Cardiac fibroblast (primary cell): ENCODE measurements around the gene PRRX1.
A peak's percentile ranks its signal among the peaks of the same experiment; 100 is the strongest.

Source experiments
- DNase-seq, 2 donors: peaks; one replicate each; pipeline versions ENCODE4 v3.0.0 to v3.0.0-alpha.2; 2010; ENCODE audit warnings: low read depth in 2 of 2
- H3K4me3 ChIP-seq, 2 donors: replicated peaks in 1 of 2; 1 replicate in 1 of 2; 2 replicates in 1 of 2; pipeline ENCODE4 v1.5.1; 2011; ENCODE audit warnings: low read depth in 2 of 2, low read length in 2 of 2, mild to moderate bottlenecking in 2 of 2, moderate library complexity in 1 of 2
- TF ChIP-seq, protein P1 (sequence below): IDR thresholded peaks from one replicate; pipeline ENCODE4 v1.5.1; 2011; ENCODE audit warnings: low read depth, mild to moderate bottlenecking, low read length, inconsistent platforms

Gene PRRX1

DNA sequence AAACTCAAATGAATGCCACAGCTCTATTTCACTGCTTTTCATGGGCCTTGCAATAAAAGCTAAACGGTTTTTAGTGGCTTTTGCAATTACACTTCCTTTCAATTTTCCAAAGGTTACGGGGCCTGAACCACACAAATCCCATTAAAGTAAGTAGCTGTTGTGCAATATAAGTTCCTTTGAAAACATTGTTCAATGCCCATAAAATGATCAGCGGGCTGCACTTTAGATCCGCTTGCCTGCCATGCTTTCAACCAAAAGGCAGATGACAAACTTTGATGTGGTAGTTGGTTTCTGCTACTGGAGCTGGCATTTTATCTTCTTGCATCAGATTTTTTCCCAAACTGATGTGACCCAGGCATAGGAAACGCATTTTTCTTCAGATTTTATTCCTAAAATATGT lies 50.2 kb downstream of the PRRX1 start:
- no peak for DNase-seq
- TF ChIP-seq, protein P1, sequence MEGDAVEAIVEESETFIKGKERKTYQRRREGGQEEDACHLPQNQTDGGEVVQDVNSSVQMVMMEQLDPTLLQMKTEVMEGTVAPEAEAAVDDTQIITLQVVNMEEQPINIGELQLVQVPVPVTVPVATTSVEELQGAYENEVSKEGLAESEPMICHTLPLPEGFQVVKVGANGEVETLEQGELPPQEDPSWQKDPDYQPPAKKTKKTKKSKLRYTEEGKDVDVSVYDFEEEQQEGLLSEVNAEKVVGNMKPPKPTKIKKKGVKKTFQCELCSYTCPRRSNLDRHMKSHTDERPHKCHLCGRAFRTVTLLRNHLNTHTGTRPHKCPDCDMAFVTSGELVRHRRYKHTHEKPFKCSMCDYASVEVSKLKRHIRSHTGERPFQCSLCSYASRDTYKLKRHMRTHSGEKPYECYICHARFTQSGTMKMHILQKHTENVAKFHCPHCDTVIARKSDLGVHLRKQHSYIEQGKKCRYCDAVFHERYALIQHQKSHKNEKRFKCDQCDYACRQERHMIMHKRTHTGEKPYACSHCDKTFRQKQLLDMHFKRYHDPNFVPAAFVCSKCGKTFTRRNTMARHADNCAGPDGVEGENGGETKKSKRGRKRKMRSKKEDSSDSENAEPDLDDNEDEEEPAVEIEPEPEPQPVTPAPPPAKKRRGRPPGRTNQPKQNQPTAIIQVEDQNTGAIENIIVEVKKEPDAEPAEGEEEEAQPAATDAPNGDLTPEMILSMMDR, result no peak
- H3K4me3 ChIP-seq, result no peak overlapping the region

DNA sequence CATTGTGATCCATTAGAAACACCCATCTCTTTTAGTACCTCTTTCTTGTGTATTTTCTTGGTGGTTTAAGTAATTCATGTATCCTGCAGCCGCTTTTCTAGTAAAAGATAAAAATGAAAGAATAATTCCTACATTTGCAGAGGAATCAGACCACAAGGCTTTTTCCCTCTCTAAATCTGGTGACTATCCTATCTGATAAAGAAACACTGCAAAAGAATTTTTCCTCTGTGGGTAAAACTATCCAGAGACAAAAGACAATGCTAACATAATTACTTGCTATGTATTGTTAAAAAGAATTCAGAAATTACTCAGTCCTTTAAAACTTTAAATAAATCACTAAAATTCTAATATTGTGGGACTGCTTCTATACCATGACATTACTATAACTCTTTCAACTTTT lies 51.0 kb downstream of the PRRX1 start:
- H3K4me3 ChIP-seq, result no peak overlapping the region
- peak in 1 of 2 donors; percentile 39 for DNase-seq
- TF ChIP-seq, protein P1, result no peak

DNA sequence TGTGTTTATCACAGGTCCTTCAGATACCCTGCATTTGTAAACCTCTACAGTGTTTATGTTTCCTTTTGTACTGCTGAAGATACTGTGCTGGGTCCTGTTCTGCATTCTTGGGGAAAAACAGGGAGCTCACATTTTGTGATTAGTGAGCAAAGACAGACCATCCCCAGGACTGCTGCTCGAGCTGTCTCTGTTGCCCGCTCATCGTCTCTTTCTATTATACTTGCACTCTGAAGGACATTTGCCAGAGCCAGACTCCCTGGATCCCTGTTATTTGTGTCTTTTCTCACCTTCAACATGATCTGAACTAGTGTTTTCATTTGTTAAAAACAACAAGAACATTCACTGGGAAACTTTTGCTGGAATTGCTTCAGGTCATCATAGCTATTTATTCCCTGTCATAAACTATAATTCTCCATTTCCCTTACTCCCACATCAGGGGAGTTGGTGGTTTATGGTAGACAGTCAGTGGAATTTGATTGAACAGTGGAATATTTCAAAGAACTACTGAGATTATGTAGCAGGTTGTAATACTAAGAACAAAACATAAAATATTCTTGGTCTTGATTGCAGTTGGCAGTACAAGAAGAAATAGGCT lies 53.0 kb downstream of the PRRX1 start:
- DNase-seq, result no peak
- TF ChIP-seq, protein P1, result no peak
- H3K4me3 ChIP-seq, result no peak overlapping the region

DNA sequence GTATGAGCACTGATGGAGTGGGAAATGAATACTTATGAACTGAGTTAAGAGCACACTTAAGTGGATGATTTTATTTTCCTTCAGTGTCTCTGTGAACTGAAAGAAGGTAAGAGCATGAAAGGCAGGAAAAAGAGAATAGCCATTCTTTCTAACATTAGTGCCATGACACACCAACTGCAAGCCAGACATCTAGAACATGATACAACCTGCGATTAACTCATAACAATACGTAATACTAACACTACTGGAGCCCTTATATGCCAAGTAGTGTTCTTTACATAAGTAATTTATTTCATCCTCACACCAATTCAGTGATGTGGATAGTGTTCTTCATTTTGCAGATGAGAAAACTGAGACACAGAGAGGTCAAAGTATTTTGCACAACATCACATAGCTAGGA lies 56.7 kb downstream of the PRRX1 start:
- no peak for DNase-seq
- TF ChIP-seq, protein P1, result no peak
- no peak overlapping the region for H3K4me3 ChIP-seq

DNA sequence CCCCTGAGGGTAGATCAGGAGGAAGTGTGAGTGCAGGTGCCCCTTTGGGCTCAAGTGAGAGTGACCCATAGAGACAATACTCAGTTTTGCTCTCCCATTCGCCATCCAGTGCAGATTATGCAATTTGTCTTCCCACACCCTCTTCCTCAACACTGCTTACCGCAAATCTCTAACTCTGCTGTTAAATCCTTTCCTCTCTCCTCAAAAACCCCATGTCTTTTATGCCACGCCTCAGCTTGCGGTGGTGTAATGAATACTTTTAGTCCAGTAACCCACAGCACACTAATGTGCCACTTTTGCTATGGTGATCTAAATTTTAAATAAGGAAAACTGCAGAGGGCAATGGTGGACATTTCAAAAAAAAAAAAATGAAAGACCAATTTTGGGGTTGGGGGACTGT lies 57.7 kb downstream of the PRRX1 start:
- no peak for DNase-seq
- no peak overlapping the region for H3K4me3 ChIP-seq
- TF ChIP-seq, protein P1, result no peak

DNA sequence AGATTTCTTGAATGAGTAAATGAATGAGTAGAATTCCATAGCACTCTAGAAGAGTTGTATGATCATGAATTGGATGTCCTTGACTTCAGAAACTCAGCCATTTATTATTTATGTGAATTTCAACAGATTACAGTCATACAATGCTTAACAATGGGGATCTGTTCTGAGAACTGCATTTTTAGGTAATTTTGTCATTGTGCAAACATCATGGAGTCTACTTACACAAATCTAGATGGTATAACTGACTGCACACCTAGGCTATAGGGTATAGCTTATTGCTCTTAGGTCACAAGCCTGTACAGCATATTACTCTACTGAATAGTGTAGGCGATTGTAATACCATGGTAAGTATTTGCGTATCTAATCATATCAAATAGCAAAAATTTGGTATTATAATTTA lies 59.6 kb downstream of the PRRX1 start:
- TF ChIP-seq, protein P1, result no peak
- no peak overlapping the region for H3K4me3 ChIP-seq
- no peak for DNase-seq

DNA sequence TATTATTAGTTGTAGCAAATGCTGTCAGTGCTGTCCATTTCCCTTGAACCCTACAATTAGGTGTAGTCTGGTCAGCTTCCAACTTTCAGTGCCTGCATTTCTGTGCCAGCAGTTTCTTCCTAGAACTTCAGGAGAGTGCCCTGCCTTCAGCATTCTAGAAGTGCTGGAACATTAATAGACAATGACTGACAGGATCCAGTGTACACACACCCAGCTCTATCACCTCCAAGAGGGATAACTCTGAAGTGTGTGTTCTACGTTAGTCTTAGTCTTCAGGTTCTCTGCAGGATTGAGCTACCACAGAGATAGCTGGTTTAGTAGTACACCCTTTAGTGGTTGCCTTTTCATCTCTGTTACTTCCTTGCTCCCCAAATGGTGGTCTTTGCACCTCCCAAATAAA lies 61.4 kb downstream of the PRRX1 start:
- DNase-seq, result no peak
- H3K4me3 ChIP-seq, result no peak overlapping the region
- TF ChIP-seq, protein P1, result no peak
